HFF-Myc (cell line): Measurements from ENCODE around the gene SESTD1.

Experiments used
- DNase-seq: peaks from one replicate; pipeline ENCODE4 v3.0.0-alpha.2; 2011; ENCODE audit warnings: low read depth; ENCODE audit errors: extremely low read depth
- H3K4me3 ChIP-seq: replicated peaks from 2 replicates; pipeline ENCODE4 v1.5.1; 2011; ENCODE audit warnings: low read depth, mild to moderate bottlenecking, control low read depth, low read length
- TF ChIP-seq, protein P1 (sequence below): IDR thresholded peaks from 2 replicates; pipeline ENCODE4 v1.5.1; 2012; ENCODE audit warnings: mild to moderate bottlenecking, low read depth, low read length, control low read depth; ENCODE audit errors: missing control alignments

Gene SESTD1

DNA sequence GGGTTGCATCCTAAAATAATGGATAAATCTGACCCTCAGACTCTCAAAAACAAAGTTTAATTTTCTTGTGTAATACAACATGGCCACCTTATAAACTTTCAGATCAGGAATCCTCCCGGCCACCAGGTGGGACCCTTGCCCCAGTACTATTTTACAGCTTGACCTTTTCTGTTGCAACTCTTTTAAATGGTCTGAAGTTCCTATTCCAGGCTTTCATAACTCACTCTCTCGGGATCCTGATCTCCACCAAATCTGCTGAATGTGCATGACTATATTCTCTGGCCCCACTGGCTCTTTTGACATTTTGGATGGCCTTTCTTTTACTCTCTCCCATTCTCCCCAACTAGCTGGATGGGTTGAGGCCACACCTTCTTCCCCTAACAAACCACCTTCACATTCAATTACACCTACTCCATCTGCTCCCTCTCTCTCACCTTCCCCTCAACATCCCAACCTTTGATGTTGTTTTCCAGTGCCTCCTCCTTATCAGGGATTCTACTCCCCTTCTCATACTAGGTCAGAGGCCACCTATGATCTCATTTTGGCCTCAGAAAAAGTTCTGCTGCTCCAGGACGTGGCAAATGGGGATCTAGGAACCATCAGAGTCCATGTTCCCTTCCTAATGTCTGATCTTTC lies 70.8 kb downstream of the SESTD1 start:
- H3K4me3 ChIP-seq, result no peak overlapping the region
- no peak for DNase-seq
- TF ChIP-seq, protein P1, sequence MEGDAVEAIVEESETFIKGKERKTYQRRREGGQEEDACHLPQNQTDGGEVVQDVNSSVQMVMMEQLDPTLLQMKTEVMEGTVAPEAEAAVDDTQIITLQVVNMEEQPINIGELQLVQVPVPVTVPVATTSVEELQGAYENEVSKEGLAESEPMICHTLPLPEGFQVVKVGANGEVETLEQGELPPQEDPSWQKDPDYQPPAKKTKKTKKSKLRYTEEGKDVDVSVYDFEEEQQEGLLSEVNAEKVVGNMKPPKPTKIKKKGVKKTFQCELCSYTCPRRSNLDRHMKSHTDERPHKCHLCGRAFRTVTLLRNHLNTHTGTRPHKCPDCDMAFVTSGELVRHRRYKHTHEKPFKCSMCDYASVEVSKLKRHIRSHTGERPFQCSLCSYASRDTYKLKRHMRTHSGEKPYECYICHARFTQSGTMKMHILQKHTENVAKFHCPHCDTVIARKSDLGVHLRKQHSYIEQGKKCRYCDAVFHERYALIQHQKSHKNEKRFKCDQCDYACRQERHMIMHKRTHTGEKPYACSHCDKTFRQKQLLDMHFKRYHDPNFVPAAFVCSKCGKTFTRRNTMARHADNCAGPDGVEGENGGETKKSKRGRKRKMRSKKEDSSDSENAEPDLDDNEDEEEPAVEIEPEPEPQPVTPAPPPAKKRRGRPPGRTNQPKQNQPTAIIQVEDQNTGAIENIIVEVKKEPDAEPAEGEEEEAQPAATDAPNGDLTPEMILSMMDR, result no peak

DNA sequence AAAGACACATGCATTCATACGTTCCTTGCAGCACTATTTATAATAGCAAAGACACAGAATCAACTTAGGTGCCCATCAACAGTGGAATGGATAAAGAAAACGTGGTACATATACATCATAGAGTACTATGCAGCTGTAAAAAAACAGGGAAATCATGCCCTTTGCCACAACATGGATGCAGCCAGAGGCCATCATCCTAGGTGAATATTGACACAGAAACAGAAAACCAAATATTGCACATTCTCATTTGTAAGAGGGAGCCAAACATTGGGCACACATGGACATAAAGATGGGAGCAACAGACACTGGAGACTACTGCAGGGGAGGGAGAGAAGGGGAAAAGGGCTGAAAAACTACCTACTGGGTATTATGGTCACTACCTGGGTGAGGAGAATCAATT lies 73.5 kb downstream of the SESTD1 start:
- TF ChIP-seq, protein P1, result no peak

DNA sequence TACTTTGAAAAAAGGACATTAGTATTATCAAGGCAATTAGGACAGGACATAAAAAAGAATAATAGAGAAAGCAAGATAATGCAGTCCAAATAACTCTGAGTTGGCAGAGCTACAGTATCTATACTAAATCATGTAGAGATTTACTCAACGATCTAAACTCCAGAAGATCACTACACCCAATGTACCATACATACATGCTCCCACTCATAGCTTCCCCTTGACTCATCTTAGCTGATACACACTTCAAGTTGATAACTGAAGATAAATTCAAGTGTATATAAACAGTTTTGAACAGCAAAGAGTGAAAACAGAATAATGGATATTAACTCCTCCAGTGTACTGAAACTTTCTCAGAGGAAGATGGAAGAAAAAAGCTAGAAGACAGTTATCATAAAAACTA lies 78.5 kb downstream of the SESTD1 start:
- no peak for DNase-seq
- TF ChIP-seq, protein P1, result no peak
- H3K4me3 ChIP-seq, result no peak overlapping the region

More for the DNA sequence above, 73.5 kb downstream of the SESTD1 start:
- no peak overlapping the region for H3K4me3 ChIP-seq
- no peak for DNase-seq

DNA sequence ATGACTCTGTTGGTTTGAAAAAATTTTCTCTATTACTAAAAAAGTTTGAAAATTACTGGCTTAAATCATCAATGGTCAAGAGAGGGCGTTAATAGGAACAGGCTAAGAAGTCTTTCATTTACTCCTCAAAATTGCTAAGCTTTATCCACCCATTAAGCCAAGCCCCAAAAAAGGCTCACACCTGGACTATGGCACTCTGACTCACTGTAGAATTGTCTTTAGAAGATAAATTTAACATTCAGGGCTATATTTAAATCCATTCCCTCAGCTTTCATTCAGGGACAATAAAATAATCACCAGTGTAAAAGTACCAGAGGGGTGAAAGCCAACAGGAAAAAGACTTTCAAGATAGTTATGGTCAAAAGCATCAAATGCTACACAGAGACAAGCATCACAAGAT lies 80.0 kb downstream of the SESTD1 start:
- no peak for DNase-seq
- no peak overlapping the region for H3K4me3 ChIP-seq
- TF ChIP-seq, protein P1, result no peak

DNA sequence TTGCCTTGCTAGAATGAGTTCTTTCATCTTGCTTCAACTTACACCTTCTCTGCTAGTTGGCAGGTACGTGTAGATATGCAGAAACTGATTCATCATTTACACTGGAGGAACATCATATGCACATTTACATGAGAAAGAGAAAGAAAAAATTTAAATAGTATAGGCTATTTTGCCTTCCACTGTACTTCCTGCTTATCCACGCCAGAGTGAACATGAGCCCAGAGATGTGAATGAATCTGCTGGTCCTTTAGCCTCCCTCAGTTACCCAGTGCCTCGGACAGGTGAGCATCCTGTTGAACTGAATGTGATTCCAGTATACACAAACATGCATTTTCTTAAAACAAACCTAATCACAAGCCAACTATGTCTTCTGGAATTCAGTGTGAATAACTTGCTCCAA lies 83.6 kb downstream of the SESTD1 start:
- TF ChIP-seq, protein P1, result no peak
- H3K4me3 ChIP-seq, result no peak overlapping the region
- DNase-seq, result no peak

DNA sequence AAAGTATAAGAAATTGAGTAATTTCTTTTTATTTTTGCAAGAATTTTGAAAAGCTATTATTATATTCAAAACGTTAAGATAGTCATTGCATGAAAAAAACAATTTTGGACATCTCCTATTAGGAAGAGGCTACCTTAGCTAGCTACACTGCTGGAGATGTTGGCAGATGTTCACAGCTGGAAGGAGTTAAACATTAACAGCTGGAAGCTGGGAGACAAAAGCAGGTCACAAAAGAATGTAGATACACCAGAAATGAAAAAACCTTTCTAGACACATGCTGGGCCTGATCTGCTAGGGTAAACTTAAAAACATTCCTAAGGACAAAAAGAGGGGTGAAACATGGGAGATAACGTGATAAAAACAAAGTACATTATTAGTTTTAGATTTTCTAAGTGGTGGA lies 84.4 kb downstream of the SESTD1 start:
- no peak overlapping the region for H3K4me3 ChIP-seq
- DNase-seq, result no peak
- TF ChIP-seq, protein P1, result no peak

DNA sequence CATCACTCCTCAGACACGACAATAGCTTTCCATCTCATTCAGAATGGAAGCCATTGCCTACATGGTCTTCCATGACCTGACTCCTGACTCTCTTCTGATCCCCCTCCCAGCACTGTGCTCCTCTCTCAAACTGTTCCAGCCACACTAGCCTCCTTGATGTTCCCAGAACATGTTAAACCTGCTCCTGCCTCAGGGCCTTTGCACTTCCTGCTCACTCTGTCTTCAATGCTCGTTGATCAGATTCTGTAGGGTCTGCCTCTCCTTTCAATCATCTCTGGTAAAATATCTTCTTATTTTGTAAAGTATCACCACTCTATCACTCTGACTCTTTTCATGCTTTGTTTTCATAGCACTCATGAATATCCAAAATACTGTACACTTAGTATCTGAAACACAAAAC lies 84.9 kb downstream of the SESTD1 start:
- TF ChIP-seq, protein P1, result no peak
- no peak for DNase-seq
- no peak overlapping the region for H3K4me3 ChIP-seq
